Measurements from ENCODE around the gene DDX47.

DNA sequence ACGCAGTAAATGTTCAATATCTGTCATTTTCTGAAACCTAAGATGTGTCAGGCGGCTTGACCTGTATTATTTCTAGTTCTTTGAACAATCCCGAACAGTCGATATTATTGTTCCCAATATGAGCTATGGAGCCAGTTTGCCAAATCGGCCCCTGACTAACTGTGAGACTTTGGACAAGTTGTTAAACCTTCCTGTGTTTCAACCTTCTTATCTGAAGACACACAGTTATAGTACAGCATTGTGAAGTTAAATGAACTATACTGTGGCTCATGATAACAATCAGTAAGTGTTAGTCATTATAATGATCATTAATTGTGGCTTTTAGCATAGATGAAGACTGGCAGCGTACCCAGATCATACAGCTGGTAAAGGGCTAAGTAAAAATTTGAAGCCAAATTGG lies 23.4 kb downstream of the DDX47 start:
- TF ChIP-seq ZNF792 (CRISPR knock-in tag; IDR thresholded peaks at IDR 0.05) (no peak), ZNF549 (CRISPR knock-in tag; IDR thresholded peaks at IDR 0.05) (no peak), RARA (CRISPR knock-in tag; IDR thresholded peaks at IDR 0.05) (no peak), GABPB1 (CRISPR knock-in tag; IDR thresholded peaks at IDR 0.05) (no peak), SRF (IDR thresholded peaks at IDR 0.05; ENCODE audit: low read depth, low read length) (no peak), ZNF83 (CRISPR knock-in tag; IDR thresholded peaks at IDR 0.05; ENCODE audit: borderline replicate concordance) (no peak), EZH2 (conservative IDR thresholded peaks at IDR 0.05; ENCODE audit: low read depth, low read length) (no peak), FOXK2 (IDR thresholded peaks at IDR 0.05) (no peak), ZFAT (CRISPR knock-in tag; conservative IDR thresholded peaks at IDR 0.05) (no peak), RAD21 (CRISPR knock-in tag; IDR thresholded peaks at IDR 0.05) (no peak)

Measured in HepG2 (cell line).